ENCODE data around the gene C19orf53. TPM values are rescaled to one million over a fixed set of nuclear protein-coding genes. Genes with fewer than 3 reads are reported as not detected.

The C19orf53 gene
- total and polyA plus RNA-seq, 9 of the 15 experiments (the other 6 are each of a cell fraction or from before 2014, with no cell fraction given), result 98.5 to 441 (median 164) TPM

- TF ChIP-seq ZNF592 (IDR thresholded peaks at IDR 0.05) (no peak), BRD4 (IDR thresholded peaks at IDR 0.05) (no peak), SMAD2 (IDR thresholded peaks at IDR 0.05; ENCODE audit: low read depth, low read length) (no peak), AFF4 (CRISPR knock-in tag; IDR thresholded peaks at IDR 0.05) (no peak)
These were observed 32.5 kb downstream of the C19orf53 start (continued) for GRCh38 chr19:13806728-13807127.

Measured in K562 (cell line).